Measurements from ENCODE around the gene CEMIP.

Gene CEMIP

GRCh38 chr15:80735344-80735743 lies 43.8 kb upstream of the CEMIP start:
- no peak for DNase-seq (ENCODE audit: low read depth)
- TF ChIP-seq CTCF (conservative IDR thresholded peaks at IDR 0.05; ENCODE audit: control insufficient read depth, insufficient read depth, low read depth, low read length) = no peak
- no peak overlapping the region for H3K4me3 ChIP-seq (ENCODE audit: control insufficient read depth, low read depth, low read length)

GRCh38 chr15:80736560-80736959 lies 42.6 kb upstream of the CEMIP start:
- no peak for TF ChIP-seq CTCF (conservative IDR thresholded peaks at IDR 0.05; ENCODE audit: control insufficient read depth, insufficient read depth, low read depth, low read length)
- no peak overlapping the region for H3K4me3 ChIP-seq (ENCODE audit: control insufficient read depth, low read depth, low read length)
- DNase-seq (ENCODE audit: low read depth) = no peak

- no peak for TF ChIP-seq CTCF (conservative IDR thresholded peaks at IDR 0.05; ENCODE audit: control insufficient read depth, insufficient read depth, low read depth, low read length)
- H3K4me3 ChIP-seq (ENCODE audit: control insufficient read depth, low read depth, low read length) = no peak overlapping the region
- DNase-seq (ENCODE audit: low read depth) = no peak
Observed at GRCh38 chr15:80739919-80740318, 39.3 kb upstream of the CEMIP start.

GRCh38 chr15:80742081-80742480 lies 37.1 kb upstream of the CEMIP start:
- no peak for TF ChIP-seq CTCF (conservative IDR thresholded peaks at IDR 0.05; ENCODE audit: control insufficient read depth, insufficient read depth, low read depth, low read length)
- no peak overlapping the region for H3K4me3 ChIP-seq (ENCODE audit: control insufficient read depth, low read depth, low read length)
- DNase-seq (ENCODE audit: low read depth) = no peak

- no peak overlapping the region for H3K4me3 ChIP-seq (ENCODE audit: control insufficient read depth, low read depth, low read length)
- TF ChIP-seq CTCF (conservative IDR thresholded peaks at IDR 0.05; ENCODE audit: control insufficient read depth, insufficient read depth, low read depth, low read length) = no peak
- no peak for DNase-seq (ENCODE audit: low read depth)
Observed at GRCh38 chr15:80743189-80743833, 35.9 kb upstream of the CEMIP start.

- TF ChIP-seq CTCF (conservative IDR thresholded peaks at IDR 0.05; ENCODE audit: control insufficient read depth, insufficient read depth, low read depth, low read length) = no peak
- H3K4me3 ChIP-seq (ENCODE audit: control insufficient read depth, low read depth, low read length) = no peak overlapping the region
- no peak for DNase-seq (ENCODE audit: low read depth)
Observed at GRCh38 chr15:80744415-80744814, 34.8 kb upstream of the CEMIP start.

- peak; percentile 59 for DNase-seq (ENCODE audit: low read depth)
- TF ChIP-seq CTCF (conservative IDR thresholded peaks at IDR 0.05; ENCODE audit: control insufficient read depth, insufficient read depth, low read depth, low read length) = no peak
- no peak overlapping the region for H3K4me3 ChIP-seq (ENCODE audit: control insufficient read depth, low read depth, low read length)
Observed at GRCh38 chr15:80744826-80745225, 34.3 kb upstream of the CEMIP start.
